ENCODE results near the gene PLCXD3.

The PLCXD3 gene

GRCh38 chr5:41277476-41278245 lies 232.7 kb downstream of the PLCXD3 start:
- no peak for DNase-seq

GRCh38 chr5:41275813-41276512 lies 234.4 kb downstream of the PLCXD3 start:
- no peak for DNase-seq

GRCh38 chr5:41270423-41271251 lies 239.8 kb downstream of the PLCXD3 start:
- DNase-seq, result peak; percentile 15 to 82

- no peak for DNase-seq
These were observed 241.5 kb downstream of the PLCXD3 start for GRCh38 chr5:41268894-41269293.

GRCh38 chr5:41266377-41266776 lies 244.0 kb downstream of the PLCXD3 start:
- DNase-seq, result no peak

- no peak for DNase-seq
These were observed 246.4 kb downstream of the PLCXD3 start for GRCh38 chr5:41264019-41264418.

- no peak for DNase-seq
These were observed 247.1 kb downstream of the PLCXD3 start for GRCh38 chr5:41263335-41263734.
